ENCODE results near the gene MAPK8IP2.
A peak's percentile ranks its signal among the peaks of the same experiment; 100 is the strongest.

MAPK8IP2 gene

GRCh38 chr22:50600538-50600937, at the start of gene MAPK8IP2:
MAPK8IP2 (plus strand) TSS chr22:50600793; CDS start chr22:50600819, 26 bp downstream.
- DNase-seq, result no peak

GRCh38 chr22:50551160-50551752, 49.3 kb upstream of the MAPK8IP2 start:
- DNase-seq, result no peak

GRCh38 chr22:50553310-50553709, 47.3 kb upstream of the MAPK8IP2 start:
- no peak for DNase-seq

- DNase-seq, result no peak
Observed at GRCh38 chr22:50556703-50557102, 43.9 kb upstream of the MAPK8IP2 start.

- no peak for DNase-seq
Observed at GRCh38 chr22:50560034-50560433, 40.6 kb upstream of the MAPK8IP2 start.

GRCh38 chr22:50561401-50562358, 38.9 kb upstream of the MAPK8IP2 start:
- DNase-seq, result no peak

- DNase-seq, result peak; percentile 91 to 94
Observed at GRCh38 chr22:50562523-50563412, 37.8 kb upstream of the MAPK8IP2 start, which contains the start of gene SYCE3. SYCE3 (minus strand) TSS chr22:50562919; CDS start chr22:50556405, 6,514 bp downstream.

GRCh38 chr22:50563413-50564160, 37.0 kb upstream of the MAPK8IP2 start:
- no peak for DNase-seq

GRCh38 chr22:50564289-50564688, 36.3 kb upstream of the MAPK8IP2 start:
- no peak for DNase-seq

GRCh38 chr22:50567721-50568252, 32.8 kb upstream of the MAPK8IP2 start:
- no peak for DNase-seq

GRCh38 chr22:50568626-50569025, 32.0 kb upstream of the MAPK8IP2 start:
- no peak for DNase-seq

GRCh38 chr22:50569041-50569459, 31.5 kb upstream of the MAPK8IP2 start:
- DNase-seq, result no peak

- DNase-seq, result no peak
Observed at GRCh38 chr22:50569896-50570535, 30.6 kb upstream of the MAPK8IP2 start.

- DNase-seq, result no peak
Observed at GRCh38 chr22:50570861-50571260, 29.7 kb upstream of the MAPK8IP2 start.

- DNase-seq, result no peak
Observed at GRCh38 chr22:50571264-50572175, 29.1 kb upstream of the MAPK8IP2 start.

- no peak for DNase-seq
Observed at GRCh38 chr22:50572965-50573364, 27.6 kb upstream of the MAPK8IP2 start.

- no peak for DNase-seq
Observed at GRCh38 chr22:50573491-50574382, 26.9 kb upstream of the MAPK8IP2 start.

GRCh38 chr22:50574383-50574755, 26.2 kb upstream of the MAPK8IP2 start:
- DNase-seq, result no peak

- DNase-seq, result no peak
Observed at GRCh38 chr22:50575426-50575941, 25.1 kb upstream of the MAPK8IP2 start.

Measured in hippocampal formation (tissue), 2 donors.